ENCODE results near the gene ZNF534.
"Not testable (repeated sequence)": the region's sequence is repeated elsewhere in the genome, so short reads cannot be mapped to it uniquely, and the experiment has no call there.

ZNF534 gene

DNA sequence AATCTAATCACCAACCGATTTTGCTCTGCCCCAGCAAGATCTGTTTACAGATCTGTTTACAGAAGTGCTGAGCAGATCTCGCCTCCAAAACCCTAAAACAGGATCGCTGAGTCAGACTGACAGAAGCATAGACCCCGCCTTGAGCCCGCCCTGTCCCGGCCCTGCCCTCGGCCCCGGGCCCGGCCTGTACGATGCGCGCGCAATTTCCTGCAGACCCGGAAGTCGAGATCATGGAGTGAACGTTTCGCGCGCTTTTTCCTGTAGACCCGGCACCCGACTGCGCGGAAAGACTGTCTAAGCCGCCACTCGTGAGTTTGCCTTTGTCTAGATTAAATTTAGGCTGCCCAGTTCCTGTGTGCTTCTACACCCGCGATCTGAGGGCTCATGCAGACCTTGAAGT lies at the start of gene ZNF534:
ZNF534 (plus strand) TSS at position 212 of the 400 bp plus-strand sequence. CDS start 2,327 bp downstream, outside the sequence.
- no peak for TF ChIP-seq ZNF274 (IDR thresholded peaks at IDR 0.05; ENCODE audit: low read depth, low read length)
- no peak within 1 kb of the TSS for H3K4me3 ChIP-seq (ENCODE audit: low read length)

DNA sequence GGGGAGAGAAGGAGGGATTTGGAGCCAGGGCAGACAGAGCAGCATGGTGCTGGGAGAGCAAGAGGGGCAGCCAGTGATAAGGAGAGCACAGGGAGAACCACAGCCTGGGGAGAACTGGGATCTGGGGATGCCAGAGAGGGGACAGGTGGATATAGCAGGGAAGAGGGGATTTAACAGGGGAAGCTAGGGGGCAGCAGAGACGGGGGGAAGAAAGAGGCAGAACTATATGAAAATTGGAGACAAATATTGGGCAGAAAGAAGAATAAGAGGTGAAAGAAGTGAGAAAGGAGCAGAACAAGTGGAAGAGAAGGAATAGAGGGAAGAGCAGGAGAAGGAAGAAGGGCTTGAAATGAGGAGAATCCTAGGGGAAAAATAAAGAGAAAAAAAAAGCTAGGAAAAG lies 37.8 kb upstream of the ZNF534 start:
- TF ChIP-seq ZNF274 (IDR thresholded peaks at IDR 0.05; ENCODE audit: low read depth, low read length) = no peak
- H3K4me3 ChIP-seq (ENCODE audit: low read length) = no peak overlapping the region

GRCh38 chr19:52397310-52398080 lies 31.5 kb upstream of the ZNF534 start, which contains the start of gene ZNF528:
Gene ZNF528 (plus strand): TSS chr19:52397849. CDS start chr19:52402014, 4,165 bp downstream.
- no peak for TF ChIP-seq ZNF274 (IDR thresholded peaks at IDR 0.05; ENCODE audit: low read depth, low read length)
- H3K4me3 ChIP-seq (ENCODE audit: low read length) = peak within 1 kb of the TSS; percentile 85

DNA sequence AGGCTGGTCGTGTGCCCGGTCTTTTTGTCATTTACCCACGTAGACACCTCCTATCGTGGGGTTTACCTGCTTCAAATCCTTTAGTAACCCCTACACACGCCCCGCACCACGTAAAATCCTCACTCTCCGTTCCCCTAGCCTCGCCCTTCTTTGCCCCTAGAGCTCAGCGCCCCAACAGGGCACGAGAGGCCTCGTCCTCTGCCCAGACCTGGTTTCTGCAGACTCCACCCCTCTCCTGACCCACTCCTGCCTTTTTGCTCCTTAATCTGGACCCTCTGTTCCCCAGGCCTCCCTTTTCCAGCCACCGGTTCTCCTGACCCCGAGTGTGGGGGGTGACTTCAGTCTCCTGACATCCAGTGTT lies 30.9 kb upstream of the ZNF534 start:
- peak overlapping the region; percentile 85 for H3K4me3 ChIP-seq (ENCODE audit: low read length)
- no peak for TF ChIP-seq ZNF274 (IDR thresholded peaks at IDR 0.05; ENCODE audit: low read depth, low read length)

- H3K4me3 ChIP-seq (ENCODE audit: low read length) = no peak overlapping the region
- TF ChIP-seq ZNF274 (IDR thresholded peaks at IDR 0.05; ENCODE audit: low read depth, low read length) = no peak
These were observed 18.7 kb upstream of the ZNF534 start for GRCh38 chr19:52410276-52410675.

DNA sequence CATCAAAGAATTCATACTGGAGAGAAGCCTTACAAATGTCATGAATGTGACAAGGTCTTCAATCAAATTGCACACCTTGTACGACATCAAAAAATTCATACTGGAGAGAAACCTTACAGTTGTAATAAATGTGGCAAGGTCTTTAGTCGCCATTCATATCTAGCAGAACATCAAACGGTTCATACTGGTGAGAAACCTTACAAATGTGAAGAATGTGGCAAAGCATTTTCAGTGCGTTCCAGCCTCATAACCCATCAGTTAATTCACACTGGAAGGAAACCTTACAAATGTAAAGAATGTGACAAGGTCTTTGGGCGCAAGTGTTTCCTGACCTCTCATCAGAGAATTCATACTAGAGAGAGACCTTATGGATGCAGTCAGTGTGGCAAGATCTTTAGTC lies 13.2 kb upstream of the ZNF534 start:
- TF ChIP-seq ZNF274 (IDR thresholded peaks at IDR 0.05; ENCODE audit: low read depth, low read length) = no peak; the same call in 1 of the 2 replicates
- H3K4me3 ChIP-seq (ENCODE audit: low read length) = no peak overlapping the region

DNA sequence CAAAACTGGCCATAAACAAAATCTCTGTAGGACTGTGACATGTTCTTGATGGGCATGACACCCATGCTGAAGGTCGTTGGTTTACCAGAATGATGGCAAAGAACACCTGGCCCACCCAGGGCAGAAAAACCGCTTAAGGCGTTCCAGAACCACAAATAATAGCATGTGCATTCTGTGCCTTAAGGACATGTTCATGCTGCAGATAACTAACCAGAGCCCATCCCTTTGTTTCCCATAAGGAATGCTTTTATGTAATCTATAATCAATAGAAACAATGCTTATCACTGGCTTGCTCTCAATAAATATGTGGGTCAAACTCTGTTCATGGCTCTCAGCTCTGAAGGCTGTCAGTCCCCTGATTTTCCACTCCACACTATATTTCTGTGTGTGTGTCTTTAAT lies 13.2 kb downstream of the ZNF534 start:
- TF ChIP-seq ZNF274 (IDR thresholded peaks at IDR 0.05; ENCODE audit: low read depth, low read length) = no peak
- H3K4me3 ChIP-seq (ENCODE audit: low read length) = no peak overlapping the region

DNA sequence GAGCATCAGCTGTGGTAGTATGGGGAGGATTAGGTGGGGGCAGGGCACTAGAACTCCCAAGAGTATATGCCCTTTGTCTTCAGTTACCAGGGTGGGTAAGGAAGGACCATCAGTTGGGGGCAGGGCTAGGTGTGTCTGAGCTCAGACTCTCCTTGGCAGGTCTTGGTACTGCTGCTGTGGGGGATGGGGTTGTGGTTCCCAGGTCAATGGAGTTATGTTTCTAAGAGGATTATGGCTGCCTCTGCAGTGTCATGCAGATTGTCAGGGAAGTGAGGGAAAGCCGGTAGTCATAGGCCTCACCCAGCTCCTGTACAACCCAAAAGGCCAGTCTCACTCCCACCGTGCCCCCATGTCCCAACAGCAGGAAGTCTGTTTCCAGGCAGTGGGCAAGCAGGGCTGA lies 15.6 kb downstream of the ZNF534 start:
- no peak for TF ChIP-seq ZNF274 (IDR thresholded peaks at IDR 0.05; ENCODE audit: low read depth, low read length)
- no peak overlapping the region for H3K4me3 ChIP-seq (ENCODE audit: low read length)

- no peak overlapping the region for H3K4me3 ChIP-seq (ENCODE audit: low read length)
These were observed 22.3 kb downstream of the ZNF534 start for GRCh38 chr19:52451241-52451640.

DNA sequence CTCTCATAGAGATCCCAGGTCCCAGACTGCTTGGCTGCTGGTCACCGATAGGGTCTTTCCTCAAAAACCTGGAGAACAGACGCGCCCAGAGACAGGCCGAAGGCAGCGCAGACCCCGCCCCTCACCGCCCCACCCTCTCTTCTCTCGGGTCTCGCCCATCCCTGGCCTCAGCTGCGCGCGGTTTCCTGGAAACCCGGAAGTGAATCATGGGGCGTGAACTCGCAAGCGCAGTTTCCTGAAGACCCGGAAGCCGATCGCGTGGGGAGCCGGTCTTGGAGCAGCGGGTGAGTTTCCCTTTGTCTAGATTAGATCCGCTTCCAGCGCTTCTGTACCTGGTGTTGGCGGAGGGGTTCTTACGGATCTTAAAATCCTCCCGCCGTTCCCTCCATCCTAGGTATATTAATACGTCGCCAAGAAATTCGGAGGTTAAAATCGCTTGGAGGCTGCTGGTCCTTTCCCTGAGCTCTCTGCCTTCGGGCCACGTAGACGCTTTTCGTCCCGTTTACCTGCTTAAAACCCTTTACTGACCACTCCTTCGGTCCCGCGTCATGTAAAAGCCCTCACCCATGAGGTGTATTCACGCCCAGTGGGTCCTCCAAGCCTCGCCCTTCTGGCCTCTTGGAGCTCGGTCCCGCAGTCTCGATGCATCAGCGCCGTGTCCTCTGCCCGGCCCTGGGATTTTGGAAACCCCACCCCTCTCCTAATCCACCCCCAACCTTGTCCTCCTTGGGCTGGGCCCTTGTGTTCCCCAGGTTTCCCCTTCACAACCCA lies 24.6 kb downstream of the ZNF534 start, which contains the start of gene ZNF578:
ZNF578 (plus strand) TSS at position 230 of the 771 bp plus-strand sequence. CDS start 48,293 bp downstream, outside the sequence.
- no peak for TF ChIP-seq ZNF274 (IDR thresholded peaks at IDR 0.05; ENCODE audit: low read depth, low read length)
- H3K4me3 ChIP-seq (ENCODE audit: low read length) = peak within 1 kb of the TSS; percentile 41; the same call in 1 of the 2 replicates

More at GRCh38 chr19:52451241-52451640, 22.3 kb downstream of the ZNF534 start:
- TF ChIP-seq ZNF274 (IDR thresholded peaks at IDR 0.05; ENCODE audit: low read depth, low read length) = no peak

DNA sequence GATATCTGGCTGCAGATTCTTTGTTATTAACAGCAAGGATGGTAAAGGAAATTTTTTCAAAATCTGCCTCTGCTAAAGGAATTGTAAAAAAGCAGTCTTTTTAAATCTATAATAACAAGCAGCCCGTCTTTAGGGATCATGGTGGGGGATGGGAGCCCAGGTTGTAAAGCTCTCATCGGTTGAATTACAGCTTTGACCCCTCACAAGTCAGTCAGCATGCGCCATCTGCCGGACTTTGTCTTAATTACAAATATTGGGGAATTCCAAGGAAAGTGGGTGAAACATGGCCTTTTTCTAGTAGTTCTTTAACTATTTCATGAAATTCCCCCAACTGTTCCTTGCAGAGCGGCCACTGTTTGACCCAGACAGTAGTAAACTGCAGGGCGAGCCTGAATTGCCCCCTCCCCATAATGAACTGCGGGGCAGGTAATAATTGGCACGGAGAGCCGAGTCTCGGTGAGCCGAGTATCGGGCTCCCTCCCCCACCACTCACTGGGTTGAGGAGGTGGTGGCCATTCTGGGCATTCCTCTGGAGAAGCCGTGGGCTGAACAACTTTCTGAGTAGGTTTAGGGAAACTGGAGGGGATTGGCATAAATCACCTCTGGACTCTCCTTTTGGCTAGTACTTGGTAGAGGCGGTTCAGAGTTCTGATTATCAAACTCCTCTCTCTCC lies 36.0 kb downstream of the ZNF534 start:
- no peak for TF ChIP-seq ZNF274 (IDR thresholded peaks at IDR 0.05; ENCODE audit: low read depth, low read length)
- H3K4me3 ChIP-seq (ENCODE audit: low read length) = no peak overlapping the region

GRCh38 chr19:52473655-52474350 lies 44.9 kb downstream of the ZNF534 start:
- no peak overlapping the region for H3K4me3 ChIP-seq (ENCODE audit: low read length)
- TF ChIP-seq ZNF274 (IDR thresholded peaks at IDR 0.05; ENCODE audit: low read depth, low read length) = peak; percentile 79

DNA sequence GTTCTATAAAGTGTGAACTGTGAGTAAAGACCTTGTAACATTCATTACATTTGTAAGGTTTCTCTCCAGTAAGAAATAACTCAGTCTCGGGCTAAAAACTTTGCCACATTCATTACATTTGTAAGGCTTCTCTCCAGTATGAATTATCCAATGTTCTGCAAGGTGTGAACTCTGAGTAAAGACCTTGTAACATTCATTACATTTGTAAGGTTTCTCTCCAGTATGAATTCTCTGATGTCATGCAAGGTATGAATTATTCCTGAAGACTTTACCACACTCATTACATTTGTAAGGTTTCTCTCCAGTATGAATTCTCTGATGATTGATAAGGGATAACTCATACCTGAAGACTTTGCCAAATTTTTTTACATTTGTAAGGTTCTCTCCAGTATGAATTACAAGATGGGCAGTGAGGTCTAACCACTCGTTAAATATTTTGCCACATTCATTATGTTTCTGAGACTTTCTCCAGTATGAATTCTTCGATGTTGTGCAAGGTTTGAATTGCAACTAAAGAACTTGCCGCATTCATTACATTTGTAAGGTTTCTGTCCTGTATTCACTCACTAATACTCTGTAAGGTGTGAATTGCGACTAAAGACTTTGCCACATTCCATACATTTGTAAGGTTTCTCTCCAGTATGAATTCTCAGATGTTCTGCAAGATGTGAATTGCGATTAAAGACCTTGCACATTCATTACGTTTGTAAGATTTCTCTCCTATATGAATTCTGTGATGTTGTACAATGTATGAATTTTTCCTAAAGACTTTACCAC lies 45.6 kb downstream of the ZNF534 start:
- TF ChIP-seq ZNF274 (IDR thresholded peaks at IDR 0.05; ENCODE audit: low read depth, low read length) = peak; percentile 72
- H3K4me3 ChIP-seq (ENCODE audit: low read length) = no peak overlapping the region

GRCh38 chr19:52484111-52484743 lies 55.3 kb downstream of the ZNF534 start:
- not testable (repeated sequence) for H3K4me3 ChIP-seq (ENCODE audit: low read length)

DNA sequence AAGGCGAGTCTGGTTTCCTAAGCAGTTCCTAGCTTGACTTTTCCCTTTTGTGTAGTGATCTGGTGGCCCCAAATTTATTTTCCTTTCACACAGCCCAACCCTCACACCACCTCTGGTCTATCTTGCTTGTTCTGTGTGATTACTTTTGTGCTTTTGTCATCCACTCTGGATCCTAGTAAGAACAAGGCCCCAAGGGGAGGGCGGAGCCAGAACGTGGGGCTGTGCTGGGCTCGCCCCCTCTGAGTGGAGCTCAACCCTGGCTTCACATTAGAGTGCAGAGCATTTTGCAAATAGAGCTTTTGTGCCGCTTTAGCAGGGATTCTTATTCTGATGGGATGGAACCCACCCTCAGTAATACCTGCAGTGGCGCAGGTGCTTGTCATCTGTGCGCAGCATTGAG lies 56.1 kb downstream of the ZNF534 start:
- H3K4me3 ChIP-seq (ENCODE audit: low read length) = not testable (repeated sequence)

DNA sequence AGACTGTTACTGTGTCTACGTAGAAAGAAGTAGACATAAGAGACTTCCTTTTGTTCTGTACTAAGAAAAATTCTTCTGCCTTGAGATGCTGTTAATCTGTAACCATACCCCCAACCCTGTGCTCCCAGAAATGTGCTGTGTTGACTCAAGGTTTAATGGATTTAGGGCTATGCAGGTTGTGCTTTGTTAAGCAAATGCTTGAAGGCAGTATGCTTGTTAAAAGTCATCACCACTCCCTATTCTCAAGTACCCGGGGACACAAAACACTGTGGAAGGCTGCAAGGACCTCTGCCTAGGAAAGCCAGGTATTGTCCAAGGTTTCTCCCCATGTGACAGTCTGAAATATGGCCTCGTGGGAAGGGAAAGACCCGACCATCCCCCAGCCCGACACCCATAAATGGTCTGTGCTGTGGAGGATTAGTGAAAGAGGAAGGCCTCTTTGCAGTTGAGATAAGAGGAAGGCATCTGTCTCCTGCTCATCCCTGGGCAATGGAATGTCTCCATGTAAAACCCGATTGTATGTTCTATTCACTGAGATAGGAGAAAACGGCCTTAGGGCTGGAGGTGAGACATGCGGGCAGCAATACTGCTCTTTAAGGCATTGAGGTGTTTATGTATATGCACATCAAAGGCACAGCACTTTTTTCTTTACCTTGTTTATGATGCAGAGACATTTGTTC lies 56.8 kb downstream of the ZNF534 start:
- H3K4me3 ChIP-seq (ENCODE audit: low read length) = not testable (repeated sequence)

Measured in GM08714 (cell line).